ENCODE results near the gene ONECUT3. TPM values are rescaled to one million over a fixed set of nuclear protein-coding genes. Genes with fewer than 3 reads are reported as not detected.

Gene ONECUT3
- total and polyA plus RNA-seq, 3 donors from 2014 or later, result 0.13 to 0.39 (median 0.25) TPM

- H3K27me3 ChIP-seq, result no peaks in the 10 kb centered on the region
- no peaks in the 10 kb centered on the region for H3K9me3 ChIP-seq
- no peaks in the 10 kb centered on the region for H3K36me3 ChIP-seq (ENCODE audit: low read depth, missing control alignments)
- H3K27ac ChIP-seq, result no peak overlapping the region
- intact Hi-C loops (cut with DNase I; ENCODE audit: low total_unique reads), result loop anchor here (10.0 kb wide), 1 partner anchor 221 kb away; no protein-coding TSS in a partner anchor
- TF ChIP-seq CTCF (IDR thresholded peaks at IDR 0.05) (no peak), POLR2A (IDR thresholded peaks at IDR 0.05) (no peak)
- DNase-seq, result no peak
- WGBS, 2 donors, result 22 to 41% methylated on average over 33 of the region's 38 CpGs
- no peak overlapping the region for H3K4me3 ChIP-seq
- no peaks in the 10 kb centered on the region for H3K4me1 ChIP-seq
These were observed 12.8 kb downstream of the ONECUT3 start for GRCh38 chr19:1765904-1766799.

DNA sequence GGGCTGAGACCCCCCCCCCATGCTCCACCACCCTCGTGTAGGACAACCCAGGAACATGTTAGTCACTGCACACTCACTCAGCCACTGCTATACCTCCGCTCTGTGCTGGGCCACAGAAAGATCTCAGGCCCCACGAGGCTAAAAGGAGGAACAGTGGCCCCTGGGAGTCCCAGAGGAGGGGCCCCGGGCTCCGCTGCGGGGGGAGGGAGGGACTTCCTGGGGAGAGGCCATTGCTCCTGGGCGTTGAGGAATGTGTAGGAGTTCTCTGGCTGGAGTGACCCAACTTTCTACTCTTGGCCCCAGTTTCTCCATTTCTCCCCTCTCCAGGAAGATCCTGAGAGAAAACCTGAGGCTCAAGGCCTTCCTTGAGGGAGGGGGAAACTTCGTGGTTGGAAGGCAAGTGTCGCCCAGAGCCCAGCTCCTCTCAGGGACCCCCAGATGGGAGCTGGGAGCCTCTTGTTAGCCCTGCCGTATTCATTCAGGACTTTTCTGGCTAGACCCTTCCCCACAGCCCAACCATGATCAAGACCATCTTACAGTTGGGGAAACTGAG is 13.6 kb downstream of the ONECUT3 start:
- Histone ChIP-seq H3K27me3 (no peaks in the 10 kb centered on the region), H3K36me3 (ENCODE audit: low read depth, missing control alignments) (no peaks in the 10 kb centered on the region), H3K4me1 (no peaks in the 10 kb centered on the region), H3K4me3 (no peak overlapping the region), H3K9me3 (no peaks in the 10 kb centered on the region), H3K27ac (no peak overlapping the region)
- no peak for DNase-seq
- intact Hi-C loops (cut with DNase I; ENCODE audit: low total_unique reads), result loop anchor here (10.0 kb wide), 1 partner anchor 222 kb away; no protein-coding TSS in a partner anchor
- 33 to 39% methylated on average over 7 to 10 of the region's 10 CpGs for WGBS, 2 donors
- TF ChIP-seq CTCF (IDR thresholded peaks at IDR 0.05), result no peak
- TF ChIP-seq POLR2A (IDR thresholded peaks at IDR 0.05), result no peak

DNA sequence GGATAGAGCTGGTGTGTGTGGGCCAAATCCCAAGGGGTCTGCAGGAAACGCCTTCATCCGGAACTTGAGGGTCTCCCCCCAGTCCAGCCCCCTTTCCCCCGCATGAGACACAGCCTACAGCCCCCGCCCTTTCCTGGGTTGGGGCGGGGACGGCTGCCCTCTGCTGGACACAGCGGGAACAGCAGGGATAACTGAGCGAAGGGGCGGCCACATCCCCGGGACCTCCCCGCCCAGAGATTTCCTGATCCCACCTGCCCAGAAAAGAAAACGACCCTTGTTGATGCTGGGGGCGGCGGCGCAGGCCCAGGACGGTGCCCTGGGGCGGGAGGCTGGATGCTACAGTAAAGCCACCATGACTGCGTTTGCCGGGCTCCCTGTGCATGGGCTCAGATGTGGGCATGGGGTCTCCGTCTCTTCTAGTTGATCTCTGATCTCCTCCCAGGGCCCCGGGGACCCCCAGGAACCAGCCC is 14.2 kb downstream of the ONECUT3 start:
- no peaks in the 10 kb centered on the region for H3K4me1 ChIP-seq
- H3K9me3 ChIP-seq, result no peaks in the 10 kb centered on the region
- no peak overlapping the region for H3K27ac ChIP-seq
- intact Hi-C loops (cut with DNase I; ENCODE audit: low total_unique reads), result loop anchor here (10.0 kb wide), 1 partner anchor 223 kb away; no protein-coding TSS in a partner anchor
- DNase-seq, result peak; percentile 43
- H3K4me3 ChIP-seq, result no peak overlapping the region
- H3K36me3 ChIP-seq (ENCODE audit: low read depth, missing control alignments), result no peaks in the 10 kb centered on the region
- no peaks in the 10 kb centered on the region for H3K27me3 ChIP-seq
- TF ChIP-seq POLR2A (IDR thresholded peaks at IDR 0.05) (no peak), CTCF (IDR thresholded peaks at IDR 0.05) (peak; percentile 83 to 98 (median 88))
- WGBS, 2 donors, result 1 to 11% methylated on average over 12 to 21 of the region's 21 CpGs

- Histone ChIP-seq H3K4me3 (no peak overlapping the region), H3K36me3 (ENCODE audit: low read depth, missing control alignments) (no peaks in the 10 kb centered on the region), H3K27ac (no peak overlapping the region), H3K4me1 (no peaks in the 10 kb centered on the region), H3K9me3 (no peaks in the 10 kb centered on the region), H3K27me3 (no peaks in the 10 kb centered on the region)
- 19 to 27% methylated on average over 13 of the region's 13 CpGs for WGBS, 2 donors
- intact Hi-C loops (cut with DNase I; ENCODE audit: low total_unique reads), result loop anchor here (10.0 kb wide), 1 partner anchor 223 kb away; no protein-coding TSS in a partner anchor
- TF ChIP-seq CTCF (IDR thresholded peaks at IDR 0.05) (no peak), POLR2A (IDR thresholded peaks at IDR 0.05) (no peak)
- no peak for DNase-seq
These were observed 14.9 kb downstream of the ONECUT3 start for GRCh38 chr19:1768248-1768647.
